ENCODE results near the gene ALKBH5. TPM values are rescaled to one million over a fixed set of nuclear protein-coding genes. Genes with fewer than 3 reads are reported as not detected.

Gene ALKBH5
- polyA plus RNA-seq, 1 of the 3 experiments (the other 2 are of a cell fraction): 41.0 TPM

- no peaks in the 10 kb centered on the region for H3K27me3 ChIP-seq (ENCODE audit: insufficient read depth)
- CTCF ChIA-PET: interaction anchor here (1.3 to 6.4 kb wide), 3 partner anchors 12 to 63 kb away, joined by 4 to 41 read pairs (median 8); no protein-coding TSS in a partner anchor
- no peaks in the 10 kb centered on the region for H3F3A ChIP-seq (replicated peaks; ENCODE audit: insufficient read depth)
- POLR2A ChIA-PET: no interaction called here
- no peak overlapping the region for H2AFZ ChIP-seq (ENCODE audit: low read depth)
- H3K27ac ChIP-seq (ENCODE audit: low read depth in 2 of 2, low read length in 1 of 2): no peak overlapping the region; a peak in 1 of 4 replicates
- H3K36me3 ChIP-seq (replicated peaks in 1 of 2; ENCODE audit: control insufficient read depth in 1 of 2, insufficient read depth in 2 of 2, low read length in 1 of 2): peaks cover 19 to 44% of the 10 kb centered on the region in 2 experiments
- no peak overlapping the region for H3K4me2 ChIP-seq
- WGBS (ENCODE audit: low lambda C conversion rate): 92% methylated on average over 2 of the region's 2 CpGs
- H3K9ac ChIP-seq: no peak overlapping the region
- H4K20me1 ChIP-seq (ENCODE audit: insufficient read depth): peaks cover 48% of the 10 kb centered on the region
- H3K4me1 ChIP-seq (ENCODE audit: control insufficient read depth in 1 of 2, insufficient read depth in 2 of 2, low read depth in 1 of 2, low read length in 1 of 2): peaks cover 0 to 9% of the 10 kb centered on the region in 2 experiments; a peak in 1 of 4 replicates
- no peaks in the 10 kb centered on the region for H3K9me2 ChIP-seq
- no peaks in the 10 kb centered on the region for H3K9me3 ChIP-seq
- DNase-seq: no peak
- no peak overlapping the region for H3K4me3 ChIP-seq (ENCODE audit: low read depth in 2 of 2, low read length in 1 of 2)
- TF ChIP-seq SIN3A (IDR thresholded peaks at IDR 0.05; ENCODE audit: borderline replicate concordance, low read depth, low read length) (no peak), RXRA (IDR thresholded peaks at IDR 0.05; ENCODE audit: borderline replicate concordance, low read depth) (no peak)
- peaks cover 51% of the 10 kb centered on the region for H3K79me2 ChIP-seq (ENCODE audit: insufficient read depth)
These were observed 22.2 kb downstream of the ALKBH5 start for GRCh38 chr17:18205861-18206260.

- POLR2A ChIA-PET: no interaction called here
- no peaks in the 10 kb centered on the region for H3F3A ChIP-seq (replicated peaks; ENCODE audit: insufficient read depth)
- H3K79me2 ChIP-seq (ENCODE audit: insufficient read depth): peaks cover 40% of the 10 kb centered on the region
- no peak overlapping the region for H2AFZ ChIP-seq (ENCODE audit: low read depth)
- CTCF ChIA-PET: interaction anchor here (2.2 to 6.4 kb wide), 2 partner anchors 11 to 15 kb away, joined by 8 to 41 read pairs; no protein-coding TSS in a partner anchor
- H4K20me1 ChIP-seq (ENCODE audit: insufficient read depth): peaks cover 42% of the 10 kb centered on the region
- H3K4me3 ChIP-seq (ENCODE audit: low read depth in 2 of 2, low read length in 1 of 2): no peak overlapping the region
- no peaks in the 10 kb centered on the region for H3K9me2 ChIP-seq
- TF ChIP-seq EP300 (IDR thresholded peaks at IDR 0.05; ENCODE audit: borderline replicate concordance in 1 of 2, low read depth in 1 of 2, low read length in 1 of 2) (no peak), ELF1 (IDR thresholded peaks at IDR 0.05) (no peak), MXI1 (IDR thresholded peaks at IDR 0.05; ENCODE audit: low read depth, low read length) (no peak), CHD2 (IDR thresholded peaks at IDR 0.05; ENCODE audit: low read length, partially characterized antibody) (no peak), GATA2 (CRISPR knock-in tag; IDR thresholded peaks at IDR 0.05) (no peak)
- peaks cover 20 to 45% of the 10 kb centered on the region in 2 experiments for H3K36me3 ChIP-seq (replicated peaks in 1 of 2; ENCODE audit: control insufficient read depth in 1 of 2, insufficient read depth in 2 of 2, low read length in 1 of 2)
- peaks cover 0 to 9% of the 10 kb centered on the region in 2 experiments; a peak in 1 of 4 replicates for H3K4me1 ChIP-seq (ENCODE audit: control insufficient read depth in 1 of 2, insufficient read depth in 2 of 2, low read depth in 1 of 2, low read length in 1 of 2)
- no peak overlapping the region for H3K4me2 ChIP-seq
- no peak for DNase-seq
- H3K27me3 ChIP-seq (ENCODE audit: insufficient read depth): no peaks in the 10 kb centered on the region
- no peak overlapping the region for H3K9ac ChIP-seq
- H3K27ac ChIP-seq (ENCODE audit: low read depth in 2 of 2, low read length in 1 of 2): no peak overlapping the region
- no peaks in the 10 kb centered on the region for H3K9me3 ChIP-seq
These were observed 23.3 kb downstream of the ALKBH5 start for GRCh38 chr17:18206962-18207361.

GRCh38 chr17:18208092-18208491 lies 24.5 kb downstream of the ALKBH5 start:
- ChIA-PET CTCF (interaction anchor here (2.0 to 6.4 kb wide), 2 partner anchors 10 to 16 kb away, joined by 7 to 41 read pairs; no protein-coding TSS in a partner anchor), POLR2A (no interaction called here)
- H4K20me1 ChIP-seq (ENCODE audit: insufficient read depth): peaks cover 32% of the 10 kb centered on the region
- no peak overlapping the region for H3K27ac ChIP-seq (ENCODE audit: low read depth in 2 of 2, low read length in 1 of 2)
- peaks cover 20 to 45% of the 10 kb centered on the region in 2 experiments for H3K36me3 ChIP-seq (replicated peaks in 1 of 2; ENCODE audit: control insufficient read depth in 1 of 2, insufficient read depth in 2 of 2, low read length in 1 of 2)
- peaks cover 29% of the 10 kb centered on the region for H3K79me2 ChIP-seq (ENCODE audit: insufficient read depth)
- no peaks in the 10 kb centered on the region for H3F3A ChIP-seq (replicated peaks; ENCODE audit: insufficient read depth)
- WGBS (ENCODE audit: low lambda C conversion rate): 98% methylated on average over 18 of the region's 19 CpGs
- no peak overlapping the region for H3K4me3 ChIP-seq (ENCODE audit: low read depth in 2 of 2, low read length in 1 of 2)
- H3K4me2 ChIP-seq: no peak overlapping the region
- H3K9me3 ChIP-seq: no peaks in the 10 kb centered on the region
- TF ChIP-seq JUND (IDR thresholded peaks at IDR 0.05) (no peak), IRF3 (IDR thresholded peaks at IDR 0.05; ENCODE audit: low read depth, low read length) (no peak), NFIC (IDR thresholded peaks at IDR 0.05; ENCODE audit: borderline replicate concordance) (no peak), SMC3 (IDR thresholded peaks at IDR 0.05; ENCODE audit: low read depth, low read length) (no peak), RCOR1 (IDR thresholded peaks at IDR 0.05; ENCODE audit: low read length) (no peak), EP300 (IDR thresholded peaks at IDR 0.05; ENCODE audit: borderline replicate concordance in 1 of 2, low read depth in 1 of 2, low read length in 1 of 2) (no peak), YY1 (IDR thresholded peaks at IDR 0.05; ENCODE audit: low read depth) (no peak), GABPA (IDR thresholded peaks at IDR 0.05; ENCODE audit: low read depth) (no peak), USF2 (IDR thresholded peaks at IDR 0.05; ENCODE audit: borderline replicate concordance, low read depth, low read length) (no peak), ELF1 (IDR thresholded peaks at IDR 0.05) (no peak), EZH2phosphoT487 (IDR thresholded peaks at IDR 0.05; ENCODE audit: borderline replicate concordance, low read depth) (no peak), TAF1 (IDR thresholded peaks at IDR 0.05; ENCODE audit: borderline replicate concordance, low read depth, low read length) (no peak)
- no peak overlapping the region for H3K9ac ChIP-seq
- peaks cover 0 to 9% of the 10 kb centered on the region in 2 experiments; a peak in 1 of 4 replicates for H3K4me1 ChIP-seq (ENCODE audit: control insufficient read depth in 1 of 2, insufficient read depth in 2 of 2, low read depth in 1 of 2, low read length in 1 of 2)
- DNase-seq: no peak
- no peak overlapping the region for H2AFZ ChIP-seq (ENCODE audit: low read depth)
- H3K9me2 ChIP-seq: no peaks in the 10 kb centered on the region
- H3K27me3 ChIP-seq (ENCODE audit: insufficient read depth): no peaks in the 10 kb centered on the region
